Ascending aorta (tissue), 2 donors: ENCODE data around the gene UBE2E2. TPM values are rescaled to one million over a fixed set of nuclear protein-coding genes. Genes with fewer than 3 reads are reported as not detected.

Source experiments
- DNase-seq, 2 donors: peaks; one replicate each; pipeline ENCODE4 v3.0.0-alpha.2; 2019; ENCODE audit warnings: low spot score in 2 of 2
- H3K27ac ChIP-seq, 2 donors: fragments of 200-600 bp; sonication (generic); one replicate each; pipeline ENCODE4 v1.5.1; 2016 to 2017; ENCODE audit warnings: mild to moderate bottlenecking in 1 of 2
- H3K27me3 ChIP-seq: fragments of 200-600 bp; sonication (generic); one replicate; pipeline ENCODE4 v1.5.1; 2017
- H3K36me3 ChIP-seq, 2 donors: fragments of 200-600 bp; sonication (generic); one replicate each; pipeline ENCODE4 v1.5.1; 2016
- H3K4me1 ChIP-seq, 2 donors: fragments of 200-600 bp; sonication (generic); one replicate each; pipeline ENCODE4 v1.5.1; 2016 to 2017; ENCODE audit warnings: mild to moderate bottlenecking in 1 of 2
- H3K4me3 ChIP-seq, 2 donors: fragments of 200-600 bp; sonication (generic); one replicate each; pipeline ENCODE4 v1.5.1; 2016 to 2017; ENCODE audit warnings: mild to moderate bottlenecking in 1 of 2
- H3K9me3 ChIP-seq, 2 donors: fragments of 200-600 bp; sonication (generic); one replicate each; pipeline ENCODE4 v1.5.1; 2016
- CTCF ChIP-seq, 3 experiments: fragments of 200-600 bp in 2 of 3; fragments of 450-650 bp in 1 of 3; sonication (generic) in 2 of 3; IDR thresholded peaks; one replicate each; pipeline ENCODE4 v1.5.1; 2016 to 2019; ENCODE audit warnings: antibody characterized with exemption in 3 of 3, mild to moderate bottlenecking in 1 of 3, moderate library complexity in 1 of 3
- intact Hi-C: fragments of 100-400 bp; cut with DNase I; formaldehyde crosslinking; loops from one replicate; pipeline ENCODE4 v1.15.1; 2023
- total RNA-seq: library from RNA; depleted of rRNA; stranded (reverse); fragments of >200 nt; gene quantifications from one replicate; pipeline ENCODE4 v1.1.0, GENCODE V29; 2016

The UBE2E2 gene
- total RNA-seq, 1 donor from 2014 or later: 5.3 TPM

- no peak for DNase-seq
- no peaks in the 10 kb centered on the region for H3K36me3 ChIP-seq
- intact Hi-C loops: no loop called here
- H3K27ac ChIP-seq: no peak overlapping the region
- TF ChIP-seq CTCF (IDR thresholded peaks at IDR 0.05): no peak
- no peaks in the 10 kb centered on the region for H3K9me3 ChIP-seq
- no peaks in the 10 kb centered on the region for H3K4me1 ChIP-seq
- H3K4me3 ChIP-seq: no peak overlapping the region
- no peaks in the 10 kb centered on the region for H3K27me3 ChIP-seq
Observed at GRCh38 chr3:23271876-23272741, 69.0 kb downstream of the UBE2E2 start.

- no peaks in the 10 kb centered on the region for H3K9me3 ChIP-seq
- no peaks in the 10 kb centered on the region for H3K36me3 ChIP-seq
- DNase-seq: no peak
- H3K4me3 ChIP-seq: no peak overlapping the region
- H3K4me1 ChIP-seq: no peaks in the 10 kb centered on the region
- H3K27ac ChIP-seq: no peak overlapping the region
- no peaks in the 10 kb centered on the region for H3K27me3 ChIP-seq
- intact Hi-C loops: no loop called here
- TF ChIP-seq CTCF (IDR thresholded peaks at IDR 0.05): no peak
Observed at GRCh38 chr3:23272820-23273219, 69.7 kb downstream of the UBE2E2 start.

GRCh38 chr3:23275061-23275460 lies 71.9 kb downstream of the UBE2E2 start:
- TF ChIP-seq CTCF (IDR thresholded peaks at IDR 0.05): no peak
- intact Hi-C loops: no loop called here
- H3K36me3 ChIP-seq: no peaks in the 10 kb centered on the region
- no peak overlapping the region for H3K27ac ChIP-seq
- no peaks in the 10 kb centered on the region for H3K27me3 ChIP-seq
- no peak for DNase-seq
- no peaks in the 10 kb centered on the region for H3K4me1 ChIP-seq
- H3K4me3 ChIP-seq: no peak overlapping the region
- H3K9me3 ChIP-seq: no peaks in the 10 kb centered on the region

GRCh38 chr3:23275814-23276213 lies 72.7 kb downstream of the UBE2E2 start:
- DNase-seq: no peak
- Histone ChIP-seq H3K4me3 (no peak overlapping the region), H3K27me3 (no peaks in the 10 kb centered on the region), H3K9me3 (no peaks in the 10 kb centered on the region), H3K4me1 (no peaks in the 10 kb centered on the region), H3K36me3 (no peaks in the 10 kb centered on the region), H3K27ac (no peak overlapping the region)
- no peak for TF ChIP-seq CTCF (IDR thresholded peaks at IDR 0.05)
- intact Hi-C loops: no loop called here

- no peaks in the 10 kb centered on the region for H3K36me3 ChIP-seq
- no peak overlapping the region for H3K4me3 ChIP-seq
- intact Hi-C loops: no loop called here
- no peaks in the 10 kb centered on the region for H3K4me1 ChIP-seq
- no peaks in the 10 kb centered on the region for H3K27me3 ChIP-seq
- no peak overlapping the region for H3K27ac ChIP-seq
- no peaks in the 10 kb centered on the region for H3K9me3 ChIP-seq
- TF ChIP-seq CTCF (IDR thresholded peaks at IDR 0.05): no peak
- DNase-seq: no peak
Observed at GRCh38 chr3:23276913-23277658, 74.0 kb downstream of the UBE2E2 start.
